ENCODE measurements around the gene FOLR1. TPM values are rescaled to one million over a fixed set of nuclear protein-coding genes. Genes with fewer than 3 reads are reported as not detected.

FOLR1 gene
- total RNA-seq, 1 donor from 2014 or later: not detected

GRCh38 chr11:72223615-72224563 is 31.9 kb downstream of the FOLR1 start:
- Histone ChIP-seq H3K9me3 (no peaks in the 10 kb centered on the region), H3K36me3 (peaks cover 0 to 4% of the 10 kb centered on the region in 2 donors), H3K4me3 (peak overlapping the region; percentile 89 to 94), H3K27ac (peak overlapping the region; percentile 97), H3K27me3 (no peaks in the 10 kb centered on the region), H3K4me1 (peaks cover 31% of the 10 kb centered on the region)
- DNase-seq (ENCODE audit: extremely low spot score in 2 of 2): peak in 1 of 2 donors; percentile 87
- TF ChIP-seq POLR2AphosphoS5 (IDR thresholded peaks at IDR 0.05; ENCODE audit: insufficient read depth in 1 of 2, low read depth in 1 of 2) (peak in 1 of 2 donors; percentile 71), CTCF (IDR thresholded peaks at IDR 0.05) (no peak), POLR2A (IDR thresholded peaks at IDR 0.05) (peak in 1 of 2 donors; percentile 3)
- intact Hi-C loops (cut with DNase I): no loop called here

GRCh38 chr11:72224564-72225410 is 32.8 kb downstream of the FOLR1 start, which contains the start of gene INPPL1:
Gene INPPL1, plus strand, starts transcription at chr11:72224767. Its CDS starts 218 bp downstream, at chr11:72224985.
- Histone ChIP-seq H3K36me3 (peaks cover 0 to 13% of the 10 kb centered on the region in 2 donors), H3K4me3 (peak within 1 kb of the TSS; percentile 89 to 94), H3K27ac (peak within 1 kb of the TSS; percentile 97), H3K9me3 (no peaks in the 10 kb centered on the region), H3K4me1 (peaks cover 31% of the 10 kb centered on the region), H3K27me3 (no peaks in the 10 kb centered on the region)
- no peak for TF ChIP-seq CTCF (IDR thresholded peaks at IDR 0.05)
- no peak for TF ChIP-seq POLR2AphosphoS5 (IDR thresholded peaks at IDR 0.05; ENCODE audit: insufficient read depth in 1 of 2, low read depth in 1 of 2)
- no peak for TF ChIP-seq POLR2A (IDR thresholded peaks at IDR 0.05)
- peak in 1 of 2 donors; percentile 83 for DNase-seq (ENCODE audit: extremely low spot score in 2 of 2)
- intact Hi-C loops (cut with DNase I): no loop called here

GRCh38 chr11:72225411-72225951 is 33.5 kb downstream of the FOLR1 start:
- H3K27ac ChIP-seq: peak overlapping the region; percentile 97
- TF ChIP-seq POLR2A (IDR thresholded peaks at IDR 0.05) (no peak), CTCF (IDR thresholded peaks at IDR 0.05) (no peak), POLR2AphosphoS5 (IDR thresholded peaks at IDR 0.05; ENCODE audit: insufficient read depth in 1 of 2, low read depth in 1 of 2) (no peak)
- intact Hi-C loops (cut with DNase I): no loop called here
- peaks cover 31% of the 10 kb centered on the region for H3K4me1 ChIP-seq
- H3K36me3 ChIP-seq: peaks cover 0 to 20% of the 10 kb centered on the region in 2 donors
- H3K27me3 ChIP-seq: no peaks in the 10 kb centered on the region
- peak overlapping the region; percentile 89 to 94 for H3K4me3 ChIP-seq
- H3K9me3 ChIP-seq: no peaks in the 10 kb centered on the region
- peak in 1 of 2 donors; percentile 83 for DNase-seq (ENCODE audit: extremely low spot score in 2 of 2)

GRCh38 chr11:72226701-72227100 is 34.8 kb downstream of the FOLR1 start:
- H3K36me3 ChIP-seq: peaks cover 0 to 32% of the 10 kb centered on the region in 2 donors
- no peaks in the 10 kb centered on the region for H3K27me3 ChIP-seq
- H3K27ac ChIP-seq: no peak overlapping the region
- H3K4me1 ChIP-seq: peaks cover 31% of the 10 kb centered on the region
- intact Hi-C loops (cut with DNase I): no loop called here
- DNase-seq (ENCODE audit: extremely low spot score in 2 of 2): peak in 1 of 2 donors; percentile 75
- H3K4me3 ChIP-seq: no peak overlapping the region
- TF ChIP-seq CTCF (IDR thresholded peaks at IDR 0.05) (no peak), POLR2AphosphoS5 (IDR thresholded peaks at IDR 0.05; ENCODE audit: insufficient read depth in 1 of 2, low read depth in 1 of 2) (no peak), POLR2A (IDR thresholded peaks at IDR 0.05) (no peak)
- no peaks in the 10 kb centered on the region for H3K9me3 ChIP-seq
